ENCODE results near the gene MCTP1.

DNA sequence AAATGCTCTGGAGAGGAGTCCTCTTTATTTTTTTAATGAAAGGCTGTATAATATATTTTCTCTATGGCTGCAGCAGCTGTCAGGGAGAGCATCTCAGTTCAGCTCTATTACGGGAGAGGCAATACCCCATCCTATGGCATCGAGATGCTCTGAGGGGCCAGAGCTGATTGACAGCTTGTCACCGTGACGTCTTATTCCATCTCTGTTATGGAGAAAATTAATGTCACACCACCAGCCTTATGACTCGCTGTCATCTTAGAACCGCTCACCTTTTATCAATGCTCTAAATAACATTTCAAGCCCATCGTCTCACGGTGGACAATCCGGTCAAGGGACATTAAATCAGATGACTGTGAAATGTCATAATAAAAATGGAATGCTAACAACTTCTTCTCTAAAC lies 392.9 kb downstream of the MCTP1 start:
- TF ChIP-seq POLR2A (IDR thresholded peaks at IDR 0.05): no peak
- TF ChIP-seq, protein P1, sequence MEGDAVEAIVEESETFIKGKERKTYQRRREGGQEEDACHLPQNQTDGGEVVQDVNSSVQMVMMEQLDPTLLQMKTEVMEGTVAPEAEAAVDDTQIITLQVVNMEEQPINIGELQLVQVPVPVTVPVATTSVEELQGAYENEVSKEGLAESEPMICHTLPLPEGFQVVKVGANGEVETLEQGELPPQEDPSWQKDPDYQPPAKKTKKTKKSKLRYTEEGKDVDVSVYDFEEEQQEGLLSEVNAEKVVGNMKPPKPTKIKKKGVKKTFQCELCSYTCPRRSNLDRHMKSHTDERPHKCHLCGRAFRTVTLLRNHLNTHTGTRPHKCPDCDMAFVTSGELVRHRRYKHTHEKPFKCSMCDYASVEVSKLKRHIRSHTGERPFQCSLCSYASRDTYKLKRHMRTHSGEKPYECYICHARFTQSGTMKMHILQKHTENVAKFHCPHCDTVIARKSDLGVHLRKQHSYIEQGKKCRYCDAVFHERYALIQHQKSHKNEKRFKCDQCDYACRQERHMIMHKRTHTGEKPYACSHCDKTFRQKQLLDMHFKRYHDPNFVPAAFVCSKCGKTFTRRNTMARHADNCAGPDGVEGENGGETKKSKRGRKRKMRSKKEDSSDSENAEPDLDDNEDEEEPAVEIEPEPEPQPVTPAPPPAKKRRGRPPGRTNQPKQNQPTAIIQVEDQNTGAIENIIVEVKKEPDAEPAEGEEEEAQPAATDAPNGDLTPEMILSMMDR (IDR thresholded peaks at IDR 0.05): no peak
